Amniotic epithelial cell (primary cell): ENCODE data around the gene LENG1.
"Not testable (repeated sequence)": the region's sequence is repeated elsewhere in the genome, so short reads cannot be mapped to it uniquely, and the experiment has no call there.

Source experiments
- DNase-seq: peaks from one replicate; pipeline ENCODE4 v3.0.0-alpha.2; 2010; ENCODE audit warnings: low read depth

LENG1 gene

DNA sequence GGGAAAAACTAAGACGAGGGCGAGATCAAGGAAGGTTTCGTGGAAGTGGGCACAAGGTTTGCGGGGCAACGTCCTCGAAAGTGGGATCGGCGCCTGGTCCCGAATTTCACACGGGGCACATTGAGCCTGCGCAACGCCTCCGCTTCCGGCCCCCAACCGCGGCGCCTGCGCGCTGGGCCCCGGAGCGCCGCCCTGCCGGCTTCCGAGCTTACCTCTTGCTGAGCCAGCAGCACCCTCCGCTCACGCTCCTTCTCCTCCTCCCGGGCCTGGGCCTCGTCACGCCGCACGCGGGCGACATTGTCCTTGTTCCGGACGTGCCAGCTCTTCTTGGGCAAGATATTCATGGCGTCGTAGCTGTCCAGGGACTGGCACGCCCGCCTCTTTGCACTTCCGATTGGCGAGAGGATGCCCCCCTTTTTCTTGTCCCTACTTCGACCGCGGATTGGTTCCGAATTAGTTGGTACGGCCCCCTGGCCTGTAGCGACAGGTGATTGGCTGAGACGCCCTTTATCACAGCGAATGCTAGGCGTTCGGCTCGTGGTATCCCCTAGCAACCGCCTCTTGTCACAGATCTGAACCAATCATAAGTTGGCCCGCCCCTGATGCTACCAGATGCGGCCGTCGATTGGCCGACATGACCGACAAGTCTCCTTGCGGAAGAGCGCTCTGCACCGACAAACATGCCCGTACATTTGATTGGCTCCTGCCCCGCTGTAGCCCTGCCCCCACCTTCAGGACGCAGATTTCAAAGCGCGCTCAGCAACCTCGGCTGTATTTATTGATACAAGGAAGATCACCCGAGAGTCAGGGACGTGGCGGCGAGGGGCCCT, at the start of gene LENG1:
TSS of gene LENG1 (minus strand) at position 370 of the 830 bp plus-strand sequence. CDS start at position 344, 26 bp downstream.
- DNase-seq, result peak; percentile 100

DNA sequence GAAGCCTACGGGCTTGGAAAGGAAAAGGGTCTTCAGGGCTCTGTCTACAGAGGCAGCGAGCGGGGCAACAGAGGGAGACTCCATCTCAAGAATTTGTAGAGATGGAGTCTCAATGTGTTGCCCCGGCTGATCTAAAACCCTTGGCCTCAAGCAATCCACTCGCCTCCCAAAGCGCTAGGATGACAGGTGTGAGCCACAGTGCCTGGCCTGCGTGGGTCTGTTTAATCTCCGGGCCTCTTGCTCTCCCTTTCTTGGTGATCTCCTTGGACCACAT, 49.2 kb upstream of the LENG1 start:
- peak; percentile 39 for DNase-seq

GRCh38 chr19:54207983-54208783, 48.7 kb upstream of the LENG1 start:
- peak; percentile 100 for DNase-seq

DNA sequence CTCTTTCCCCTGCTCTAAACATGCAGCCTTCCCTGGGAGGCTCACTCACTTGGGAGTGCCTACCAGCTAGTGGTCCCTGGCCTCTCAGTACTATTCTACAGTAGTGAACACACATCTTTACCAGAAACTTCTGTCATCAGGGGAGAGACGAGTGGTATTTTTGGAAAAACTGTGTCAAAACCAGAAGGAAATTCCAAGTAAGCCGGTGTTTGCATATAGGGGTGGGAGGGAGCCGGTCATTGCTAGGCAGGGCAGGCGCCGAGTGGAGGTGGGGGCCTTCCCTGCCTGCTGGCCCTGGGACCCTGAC, 48.1 kb upstream of the LENG1 start:
- no peak for DNase-seq

- DNase-seq, result not testable (repeated sequence)
These were observed 47.7 kb upstream of the LENG1 start for GRCh38 chr19:54207193-54207592.

DNA sequence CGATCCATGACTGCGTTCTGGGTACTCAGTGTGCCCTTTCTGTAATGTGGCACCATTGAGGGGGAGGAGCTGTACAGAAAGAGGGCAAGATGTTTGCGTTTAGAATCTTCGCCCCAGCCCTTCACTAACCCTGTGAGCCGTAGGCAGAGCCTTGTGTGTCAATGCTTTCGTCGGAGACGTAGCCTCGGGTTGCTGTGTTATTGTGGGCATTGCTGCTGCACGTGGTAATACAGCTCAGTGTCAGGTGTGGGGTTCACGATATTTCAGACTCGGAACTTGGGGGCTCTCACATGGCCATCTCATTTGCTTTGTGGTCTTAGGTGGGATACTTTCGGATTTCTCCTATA, 47.3 kb upstream of the LENG1 start:
- DNase-seq, result no peak

DNA sequence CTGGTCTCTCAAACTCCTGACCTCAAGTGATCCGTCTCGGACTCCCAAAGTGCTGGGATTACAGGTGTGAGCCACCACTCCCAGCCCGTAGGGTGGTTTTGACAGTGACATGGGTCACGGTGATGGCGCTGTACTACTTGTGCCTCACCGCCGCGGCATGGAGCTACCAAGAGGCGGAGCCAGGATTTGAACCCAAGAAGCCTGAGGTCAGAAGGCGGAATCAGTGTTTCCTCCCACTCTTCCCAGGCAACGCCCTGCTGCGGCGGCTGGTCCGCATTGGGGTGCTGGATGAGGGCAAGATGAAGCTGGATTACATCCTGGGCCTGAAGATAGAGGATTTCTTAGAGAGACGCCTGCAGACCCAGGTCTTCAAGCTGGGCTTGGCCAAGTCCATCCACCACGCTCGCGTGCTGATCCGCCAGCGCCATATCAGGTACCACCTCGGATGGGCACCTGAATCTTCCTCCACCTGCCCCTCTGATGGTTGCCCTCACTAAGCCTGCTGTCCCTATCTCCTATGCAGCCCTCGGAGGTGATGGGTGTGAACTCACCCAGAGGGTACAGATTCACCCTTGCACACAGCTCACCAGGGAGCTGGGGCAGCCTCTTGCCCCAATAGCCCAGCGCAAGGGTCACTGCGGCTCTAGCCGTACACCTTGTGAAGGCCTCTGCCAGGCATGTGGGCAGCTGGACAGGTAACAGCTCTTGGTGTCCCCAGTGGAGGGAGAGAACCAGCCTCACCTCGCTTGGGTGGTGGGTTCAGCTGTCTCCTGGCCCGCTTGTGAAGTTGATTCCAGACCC, 46.7 kb upstream of the LENG1 start:
- no peak for DNase-seq

DNA sequence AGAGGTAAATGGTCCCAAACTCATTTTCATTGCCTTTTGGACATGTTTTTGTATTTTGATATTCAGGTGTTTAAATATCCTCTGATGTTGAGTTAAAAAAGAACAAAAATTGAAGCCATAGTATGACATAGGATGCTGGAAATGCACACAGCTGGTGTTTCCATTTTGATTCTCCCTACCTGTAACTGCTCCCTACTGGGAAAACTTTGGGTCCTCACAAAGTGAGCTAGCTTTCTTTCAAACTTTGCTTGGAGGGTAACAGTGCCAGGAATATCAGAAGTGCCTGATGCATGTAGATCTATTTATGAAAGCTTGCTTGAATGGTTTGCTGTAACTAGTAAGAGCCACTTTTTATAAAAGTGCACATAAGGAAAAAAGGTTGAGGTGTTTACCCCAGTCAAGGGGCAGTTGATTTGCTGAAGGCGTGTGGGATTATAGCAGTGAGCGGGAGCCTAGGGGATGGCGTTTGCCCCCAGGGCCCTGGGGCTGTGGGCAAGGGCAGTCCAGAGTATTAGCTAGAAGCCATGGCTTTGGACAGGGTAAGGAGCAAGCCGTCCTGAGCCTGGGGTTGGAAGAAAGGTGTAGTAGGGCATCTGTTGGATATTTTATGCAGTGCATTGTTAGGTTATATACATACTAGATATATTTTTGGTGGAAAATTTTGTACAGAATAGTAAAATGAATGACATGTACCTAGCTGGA, 45.4 kb upstream of the LENG1 start:
- DNase-seq, result no peak

DNA sequence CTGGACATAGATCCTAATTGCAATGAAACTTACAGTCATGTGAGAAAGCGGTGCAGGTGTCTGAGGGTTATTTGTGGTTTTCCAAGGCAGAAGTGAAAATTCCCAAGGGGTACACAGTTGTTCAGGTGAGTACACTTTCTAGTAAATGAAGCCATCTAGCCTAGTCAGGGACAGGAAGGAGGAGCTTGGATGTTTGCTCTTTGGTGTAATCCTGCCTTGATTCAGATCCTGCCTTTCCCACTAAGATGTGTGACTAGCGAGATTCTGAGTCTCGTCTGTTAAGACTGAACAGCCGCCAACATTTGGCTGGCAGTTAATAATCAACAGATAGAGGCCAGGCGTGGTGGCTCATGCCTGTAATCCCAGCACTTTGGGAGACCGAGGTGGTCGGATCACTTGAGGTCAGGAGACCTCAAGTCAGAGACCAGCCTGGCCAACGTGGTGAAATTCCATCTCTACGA, 43.7 kb upstream of the LENG1 start:
- peak; percentile 54 for DNase-seq

DNA sequence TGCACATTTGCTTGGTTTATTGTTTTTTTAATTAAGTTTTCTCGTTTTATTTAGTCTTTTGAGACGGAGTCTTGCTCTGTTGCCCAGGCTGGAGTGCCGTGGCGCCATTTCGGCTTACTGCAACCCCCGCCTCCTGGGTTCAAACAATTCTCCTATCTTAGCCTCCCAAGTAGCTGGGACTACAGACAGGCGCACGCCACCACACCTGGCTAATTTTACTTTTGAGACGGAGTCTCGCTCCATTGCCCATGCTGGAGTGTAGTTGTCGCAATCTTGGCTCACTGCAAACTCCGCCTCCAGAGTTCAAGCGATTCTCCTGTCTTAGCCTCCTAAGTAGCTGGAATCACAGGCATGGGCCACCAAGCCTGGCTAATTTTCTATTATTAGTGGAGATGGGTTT, 42.5 kb upstream of the LENG1 start:
- DNase-seq, result no peak

- no peak for DNase-seq
These were observed 41.7 kb upstream of the LENG1 start for GRCh38 chr19:54201172-54201701.

- DNase-seq, result no peak
These were observed 39.9 kb upstream of the LENG1 start for GRCh38 chr19:54199401-54199800.

- no peak for DNase-seq
These were observed 37.6 kb upstream of the LENG1 start for GRCh38 chr19:54197121-54197520.

- DNase-seq, result no peak
These were observed 37.0 kb upstream of the LENG1 start for GRCh38 chr19:54196536-54196935.

DNA sequence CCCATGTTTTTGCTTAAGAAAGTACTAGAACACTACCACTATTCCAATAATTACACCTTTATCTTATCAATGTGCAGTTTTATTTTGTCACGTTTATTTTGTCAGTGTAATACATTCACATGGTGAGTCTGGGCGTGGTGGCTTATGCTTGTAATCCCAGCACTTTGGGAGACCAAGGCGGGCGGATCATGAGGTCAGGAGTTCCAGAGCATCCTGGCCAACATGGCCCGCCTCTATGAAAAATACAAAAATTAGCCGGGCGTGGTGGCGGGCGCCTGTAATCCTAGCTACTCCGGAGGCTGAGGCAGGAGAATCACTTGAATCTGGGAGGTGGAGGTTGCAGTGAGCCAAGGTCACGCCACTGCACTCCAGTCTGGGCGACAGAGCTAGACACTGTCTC, 34.9 kb upstream of the LENG1 start:
- DNase-seq, result not testable (repeated sequence)

DNA sequence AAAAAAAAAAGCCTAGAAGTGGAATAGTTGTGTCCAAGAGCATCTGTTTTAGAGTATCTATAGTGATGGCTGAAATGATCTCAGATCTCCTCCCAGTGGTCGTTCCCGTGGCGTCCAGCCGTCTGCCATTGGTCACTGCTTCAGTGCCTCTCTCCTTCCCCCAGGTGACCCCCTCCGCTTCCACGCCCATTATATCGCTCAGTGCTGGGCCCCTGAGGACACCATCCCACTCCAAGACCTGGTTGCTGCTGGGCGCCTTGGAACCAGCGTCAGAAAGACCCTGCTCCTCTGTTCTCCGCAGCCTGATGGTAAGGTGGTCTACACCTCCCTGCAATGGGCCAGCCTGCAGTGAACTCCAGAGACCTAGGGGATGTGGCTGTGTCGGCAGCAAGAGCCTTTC, 33.5 kb upstream of the LENG1 start:
- no peak for DNase-seq

GRCh38 chr19:54191811-54192453, 32.4 kb upstream of the LENG1 start:
- no peak for DNase-seq

- peak; percentile 70 for DNase-seq
These were observed 31.7 kb upstream of the LENG1 start, which contains the start of gene TSEN34 for GRCh38 chr19:54191011-54191810. Gene TSEN34 (plus strand): TSS chr19:54191308. CDS start chr19:54191365, 57 bp downstream.

- peak; percentile 99 for DNase-seq
These were observed 31.0 kb upstream of the LENG1 start for GRCh38 chr19:54190503-54191010.
